Activated naive CD4-positive, alpha-beta T cell (primary cell): ENCODE data around the gene TGFBI.

Experiments used
- DNase-seq, 4 experiments: peaks; one replicate each; lab custom pipeline; 2025; lab: John Stamatoyannopoulos, UW

TGFBI gene

DNA sequence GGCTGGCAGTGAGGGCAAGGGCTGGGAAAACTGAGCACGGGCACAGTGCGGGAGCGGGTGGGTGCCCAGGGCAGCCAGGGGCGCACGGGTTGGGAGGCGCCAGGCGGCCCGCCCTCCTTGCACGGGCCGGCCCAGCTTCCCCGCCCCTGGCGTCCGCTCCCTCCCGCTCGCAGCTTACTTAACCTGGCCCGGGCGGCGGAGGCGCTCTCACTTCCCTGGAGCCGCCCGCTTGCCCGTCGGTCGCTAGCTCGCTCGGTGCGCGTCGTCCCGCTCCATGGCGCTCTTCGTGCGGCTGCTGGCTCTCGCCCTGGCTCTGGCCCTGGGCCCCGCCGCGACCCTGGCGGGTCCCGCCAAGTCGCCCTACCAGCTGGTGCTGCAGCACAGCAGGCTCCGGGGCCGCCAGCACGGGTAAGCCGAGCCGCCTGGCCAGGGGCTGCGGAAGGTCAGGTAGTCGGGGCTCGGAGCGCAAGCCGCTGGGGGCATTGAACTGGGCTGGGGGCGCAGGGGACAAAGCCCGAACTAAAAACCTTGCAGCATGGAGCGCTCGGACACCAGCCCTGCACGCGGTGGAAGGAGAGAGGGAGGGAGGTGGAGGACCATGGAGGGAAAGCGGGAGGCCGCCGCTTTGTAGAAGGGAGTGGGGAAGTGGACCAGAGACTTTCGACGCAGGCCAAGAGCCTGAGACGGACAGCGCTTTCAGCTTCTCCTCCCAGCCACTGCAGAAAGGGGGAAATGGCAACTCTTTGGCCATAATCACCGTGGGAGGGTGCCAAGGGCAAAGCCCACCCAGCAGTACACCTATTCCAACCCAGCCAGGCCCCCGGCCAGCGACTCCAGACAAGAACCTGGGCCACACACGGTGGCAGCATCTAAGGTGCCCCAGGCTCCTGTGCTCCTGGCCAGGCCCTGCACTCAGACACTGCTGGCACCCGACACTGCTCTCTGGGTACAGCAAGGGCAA, at the start of gene TGFBI:
TGFBI (plus strand) TSS at position 207 of the 961 bp plus-strand sequence; CDS start at position 275, 68 bp downstream.
- no peak for DNase-seq

DNA sequence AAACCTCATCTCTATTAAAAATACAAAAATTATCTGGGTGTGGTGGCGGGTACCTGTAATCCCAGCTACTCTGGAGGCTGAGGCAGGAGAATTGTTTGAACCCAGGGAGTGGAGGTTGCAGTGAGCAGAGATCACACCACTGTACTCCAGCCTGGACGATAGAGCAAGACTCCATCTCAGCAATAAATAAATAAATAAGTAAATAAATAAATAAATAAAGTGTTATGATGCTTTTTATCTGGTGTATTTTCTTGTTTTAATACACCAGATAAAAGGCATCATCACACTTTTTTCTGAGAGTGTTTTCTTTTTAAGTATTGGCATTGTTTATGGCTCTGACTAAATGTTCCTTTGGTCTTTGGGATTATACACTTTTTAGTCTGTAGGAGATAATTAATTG, 49.8 kb upstream of the TGFBI start:
- no peak for DNase-seq

DNA sequence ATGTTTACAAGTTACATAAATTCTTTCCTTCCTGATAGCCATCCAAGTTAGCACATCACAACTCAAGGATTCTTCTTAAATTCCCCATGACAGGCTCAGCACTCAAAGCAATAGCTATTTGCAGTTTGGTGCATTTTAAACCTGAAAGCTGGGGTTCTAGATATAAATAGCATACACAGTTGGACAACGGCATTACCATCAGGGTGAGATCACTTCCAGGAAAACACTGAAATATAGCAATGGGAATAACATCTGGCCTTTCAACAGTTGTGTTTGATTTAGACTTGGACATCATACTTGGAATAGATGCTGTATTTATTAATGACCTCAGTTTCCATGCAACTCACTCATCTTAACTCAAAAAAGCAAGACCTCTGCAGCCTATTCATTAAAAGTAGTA, 49.3 kb upstream of the TGFBI start:
- DNase-seq, result no peak

DNA sequence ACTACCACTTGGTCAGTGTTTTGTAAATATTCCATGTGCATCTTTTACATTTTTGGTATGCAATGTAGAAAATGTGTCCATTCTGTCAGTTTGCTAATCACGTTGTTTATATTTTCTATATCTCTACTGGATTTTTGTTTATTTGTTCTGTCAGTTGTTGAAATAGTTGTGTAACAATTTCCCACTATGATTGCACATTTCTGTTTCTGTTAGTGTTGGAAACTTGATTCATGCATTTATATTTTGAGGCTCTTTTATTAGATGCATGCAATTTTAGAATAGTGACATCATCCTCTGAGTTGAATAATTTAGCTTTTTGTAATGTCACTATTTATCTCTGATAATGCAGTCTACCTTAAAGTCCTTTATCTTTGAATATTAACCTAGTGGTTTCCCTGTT, 48.2 kb upstream of the TGFBI start:
- no peak for DNase-seq

DNA sequence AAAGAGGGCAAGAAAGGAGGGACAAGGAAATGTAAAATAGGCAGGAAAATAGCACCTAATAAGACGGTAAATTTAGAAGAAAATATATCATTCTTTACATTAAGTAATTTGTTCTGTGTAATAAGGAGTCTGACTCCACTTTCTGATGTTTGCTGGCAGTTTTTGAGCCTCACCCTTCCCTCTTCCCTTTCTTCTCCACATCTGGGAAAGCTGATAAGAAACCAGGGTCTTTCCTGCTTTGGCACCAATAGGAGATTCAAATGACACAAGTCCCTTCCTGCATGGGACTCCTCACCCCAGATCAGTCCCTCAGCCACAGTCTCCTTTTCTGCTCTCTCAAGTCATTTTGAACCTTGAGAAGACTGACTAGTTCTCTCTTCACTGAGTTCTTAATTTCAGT, 42.8 kb upstream of the TGFBI start:
- DNase-seq, result no peak

DNA sequence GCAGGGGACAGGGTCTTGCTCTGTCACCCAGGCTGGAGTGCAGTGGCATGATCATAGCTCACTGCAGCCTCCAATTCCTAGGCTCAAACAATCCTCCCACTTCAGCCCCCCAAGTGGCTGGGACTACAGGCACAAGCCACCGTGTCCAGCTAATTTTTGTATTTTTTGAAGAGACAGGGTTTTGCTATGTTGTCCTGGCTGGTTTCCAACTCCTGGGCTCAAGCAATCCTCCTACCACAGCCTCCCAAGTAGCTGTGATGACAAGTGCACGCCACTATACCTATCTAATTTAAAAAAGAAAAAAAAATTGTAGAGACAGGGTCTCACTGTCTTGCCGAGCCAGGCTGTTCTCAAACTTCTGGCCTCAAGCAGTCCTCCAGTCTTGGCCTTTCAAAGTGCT, 42.4 kb upstream of the TGFBI start:
- no peak for DNase-seq

DNA sequence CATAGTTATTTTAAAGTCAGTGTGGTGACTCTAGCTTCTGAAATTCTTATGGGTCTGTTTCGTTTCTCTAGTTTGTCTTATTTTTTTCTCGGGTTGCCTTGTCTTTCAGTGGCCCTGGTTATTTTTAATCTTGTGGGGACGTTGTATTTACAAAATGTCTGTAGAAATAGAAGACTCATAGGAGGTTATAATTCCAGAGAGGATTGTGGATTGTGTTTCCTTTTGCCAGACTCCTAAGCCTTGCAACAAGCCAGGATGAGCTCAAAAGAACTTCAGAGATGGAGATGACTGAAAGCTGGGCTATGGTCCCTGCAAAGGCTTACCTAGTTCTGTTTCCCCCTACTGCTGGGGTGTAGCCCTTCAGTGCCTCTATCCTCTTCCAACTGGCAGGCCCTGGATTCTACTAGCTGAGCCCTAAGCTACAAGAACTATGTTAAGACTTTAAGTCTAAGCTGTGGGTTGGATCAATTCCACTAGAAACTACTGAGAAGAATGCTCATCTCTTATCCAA, 41.8 kb upstream of the TGFBI start:
- no peak for DNase-seq

DNA sequence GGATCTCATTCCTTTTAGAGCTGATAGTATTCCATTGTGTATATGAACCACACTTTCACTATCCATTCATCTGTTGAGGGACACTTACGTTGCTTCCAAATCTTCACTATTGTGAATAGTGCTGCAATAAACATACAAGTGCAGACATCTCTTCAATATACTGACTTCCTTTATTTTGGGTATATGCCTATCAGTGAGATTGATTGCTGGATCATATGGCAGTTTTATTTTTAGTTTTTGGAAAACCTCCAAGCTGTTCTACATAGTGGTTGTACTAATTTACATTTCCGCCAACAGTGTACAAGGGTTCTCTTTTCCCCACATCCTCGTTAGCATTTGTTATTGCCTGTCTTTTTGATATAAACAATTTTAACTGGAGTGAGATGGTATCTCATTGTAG, 40.2 kb upstream of the TGFBI start:
- DNase-seq, result no peak

DNA sequence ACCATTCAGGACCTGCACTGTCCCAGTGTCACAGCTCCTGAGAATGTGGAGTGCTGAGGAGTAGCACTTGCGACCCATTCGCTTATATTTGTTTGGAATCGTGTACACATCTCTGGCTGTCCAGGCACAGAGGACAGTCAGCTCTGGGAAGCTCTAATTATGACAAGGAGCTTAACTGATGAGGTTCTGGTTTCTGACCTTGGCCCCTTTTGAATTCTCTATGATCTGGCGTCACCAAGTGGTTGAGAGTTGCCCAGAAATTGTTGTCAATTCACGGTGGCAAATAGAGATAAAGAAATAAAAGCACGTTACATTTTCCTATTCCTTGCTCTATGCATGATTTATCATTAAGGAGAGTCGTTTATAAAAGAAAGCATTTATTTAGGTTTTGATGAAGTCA, 39.1 kb upstream of the TGFBI start:
- DNase-seq, result no peak

DNA sequence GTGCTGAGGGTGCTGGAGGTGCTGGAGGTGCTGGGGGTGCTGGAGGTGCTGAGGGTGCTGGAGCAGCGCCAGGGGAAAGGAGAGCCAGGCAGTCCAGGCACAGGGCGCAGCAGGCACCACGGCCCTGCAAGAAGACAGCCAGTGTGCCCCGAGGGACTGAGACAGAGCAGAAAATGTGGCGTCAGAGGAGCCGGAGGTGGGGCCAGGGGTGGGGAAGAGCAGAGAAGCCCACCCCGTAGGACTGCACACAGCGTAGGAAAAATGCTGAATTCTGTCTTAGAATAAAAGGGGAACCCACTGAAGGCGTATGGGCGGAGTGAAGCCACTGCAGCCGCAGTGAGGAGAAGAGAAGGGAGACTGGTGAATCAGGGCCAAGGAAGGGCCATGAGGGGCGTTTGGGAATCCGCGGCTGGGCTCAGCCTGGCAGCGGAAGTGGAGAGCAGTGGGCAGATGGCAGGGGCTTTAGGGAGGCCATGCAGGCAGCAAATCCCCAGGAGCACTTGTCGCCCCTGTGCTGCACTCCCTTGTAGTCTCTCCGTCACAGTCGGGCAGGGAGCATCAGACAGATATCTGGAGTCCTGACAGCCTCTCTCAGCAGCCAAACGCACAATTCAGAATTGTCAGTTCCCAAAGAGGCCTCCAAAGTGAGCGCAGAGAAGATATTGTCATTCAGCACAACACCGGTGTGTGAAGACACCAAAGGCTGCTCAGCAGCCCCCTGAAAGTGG, 38.1 kb upstream of the TGFBI start:
- no peak for DNase-seq

DNA sequence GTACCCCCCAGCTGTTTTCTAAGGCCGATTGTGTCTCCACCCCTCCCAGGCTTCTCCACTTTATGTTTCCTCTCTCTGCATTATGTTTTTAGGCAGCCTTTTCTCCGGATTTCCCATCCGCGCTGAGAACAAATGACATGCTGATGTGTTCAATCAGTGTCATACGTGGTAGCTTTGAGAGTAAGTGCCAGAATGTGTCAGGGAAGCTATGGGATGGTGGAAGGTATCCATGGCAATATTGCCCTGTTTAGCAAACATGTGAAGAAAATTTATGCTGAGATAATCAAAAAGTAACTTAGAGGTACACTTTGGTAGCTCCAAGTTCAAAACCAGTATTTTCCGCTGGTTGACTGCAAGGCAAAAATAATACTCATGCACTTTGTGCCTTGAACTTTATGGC, 37.4 kb upstream of the TGFBI start:
- no peak for DNase-seq

DNA sequence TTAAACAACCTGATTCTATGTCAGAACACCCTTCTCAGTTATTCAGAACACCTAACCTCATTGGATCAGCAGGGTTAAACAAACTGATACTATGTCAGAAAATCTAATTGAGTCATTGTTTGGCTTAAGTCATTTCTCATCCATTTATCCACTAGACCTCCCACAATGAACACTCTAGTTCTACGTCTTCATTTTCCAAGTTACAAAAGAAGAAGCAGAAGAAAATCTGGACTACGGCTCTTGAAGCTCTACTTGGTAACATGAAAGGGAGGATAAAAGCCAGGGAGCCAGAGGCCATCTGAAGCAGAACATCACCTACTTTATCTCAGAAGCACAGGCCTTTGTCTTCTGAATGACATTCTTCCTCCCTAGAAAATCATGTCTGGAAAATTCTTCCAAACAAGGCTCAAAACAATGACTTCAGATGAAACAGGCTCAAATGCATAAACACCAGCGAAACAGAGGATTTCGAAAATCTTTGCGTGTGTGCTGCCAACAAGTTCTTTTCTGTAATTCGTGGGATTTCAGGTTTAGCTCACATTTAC, 35.4 kb upstream of the TGFBI start:
- DNase-seq, result no peak

DNA sequence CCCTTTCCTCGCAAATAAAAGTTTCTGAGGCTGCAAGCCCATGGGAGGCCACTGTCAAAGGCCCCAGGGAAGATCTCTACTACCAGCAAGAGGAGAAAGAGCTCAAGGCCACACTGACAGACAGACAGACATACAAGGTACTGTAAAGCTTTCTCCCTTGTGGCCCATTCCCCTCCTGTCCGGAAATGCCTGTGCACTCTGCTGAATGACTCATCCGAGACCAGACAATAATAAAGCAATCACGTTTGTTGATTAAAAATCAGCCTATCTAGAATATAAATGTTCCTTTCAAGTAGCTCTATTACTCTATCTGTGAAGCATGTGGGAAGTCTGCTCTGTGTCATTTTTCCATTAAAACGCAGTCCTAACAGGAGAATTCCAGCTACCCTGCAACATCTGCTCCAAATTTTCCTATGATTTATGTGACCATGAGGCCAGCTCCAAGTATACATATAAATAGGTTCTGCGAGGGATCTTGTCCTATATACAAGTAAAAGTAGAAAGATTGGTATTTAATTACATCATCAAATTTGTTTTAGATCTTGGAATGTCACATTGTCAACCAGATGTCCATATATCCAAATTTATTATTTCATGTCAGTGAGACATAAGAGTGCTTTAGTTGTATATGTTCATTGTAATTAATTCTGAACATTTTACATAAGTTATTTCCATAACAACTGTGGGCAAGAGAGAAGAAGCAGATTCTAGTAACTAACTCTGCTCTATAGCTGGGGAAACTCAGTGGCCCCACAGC, 34.7 kb upstream of the TGFBI start:
- DNase-seq, result no peak

DNA sequence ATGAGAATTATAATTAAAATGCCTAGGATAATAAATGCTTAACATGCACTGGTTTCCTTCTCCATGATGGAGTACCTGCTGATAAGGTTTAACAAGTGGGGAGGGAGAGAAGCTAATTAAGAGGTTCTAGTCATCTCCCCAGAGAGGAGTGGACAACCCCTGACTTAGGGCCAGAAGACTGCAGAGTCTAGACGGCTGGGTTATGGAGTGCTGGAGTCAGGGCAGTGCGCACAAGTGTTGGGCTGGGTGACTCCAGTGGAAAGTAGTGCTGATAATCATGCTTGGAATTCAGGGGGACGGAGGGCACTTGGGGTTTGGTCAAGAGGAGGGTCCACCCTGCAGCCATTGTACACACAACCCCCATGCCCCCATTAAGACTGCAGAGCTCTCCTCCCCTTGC, 32.8 kb upstream of the TGFBI start:
- DNase-seq, result no peak

DNA sequence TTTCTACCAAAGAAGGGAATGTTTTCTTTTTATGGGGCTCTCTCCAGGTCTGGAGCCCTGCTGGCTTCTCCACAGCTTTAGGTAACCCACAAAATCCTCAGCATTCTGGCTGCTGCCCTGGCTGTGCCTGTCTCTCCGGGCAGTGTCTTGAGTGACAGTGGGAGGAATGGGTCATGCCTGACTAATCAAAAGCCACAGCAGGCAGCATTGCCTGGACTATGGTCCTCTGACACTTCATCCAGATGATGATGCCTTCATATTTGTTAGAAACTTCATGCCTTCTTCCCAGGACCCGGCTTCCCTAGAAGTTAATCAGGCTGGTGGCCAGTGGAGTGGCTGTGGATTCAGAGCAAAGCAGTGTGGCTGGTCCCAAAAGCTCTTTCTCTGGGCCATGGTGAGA, 32.2 kb upstream of the TGFBI start:
- no peak for DNase-seq

DNA sequence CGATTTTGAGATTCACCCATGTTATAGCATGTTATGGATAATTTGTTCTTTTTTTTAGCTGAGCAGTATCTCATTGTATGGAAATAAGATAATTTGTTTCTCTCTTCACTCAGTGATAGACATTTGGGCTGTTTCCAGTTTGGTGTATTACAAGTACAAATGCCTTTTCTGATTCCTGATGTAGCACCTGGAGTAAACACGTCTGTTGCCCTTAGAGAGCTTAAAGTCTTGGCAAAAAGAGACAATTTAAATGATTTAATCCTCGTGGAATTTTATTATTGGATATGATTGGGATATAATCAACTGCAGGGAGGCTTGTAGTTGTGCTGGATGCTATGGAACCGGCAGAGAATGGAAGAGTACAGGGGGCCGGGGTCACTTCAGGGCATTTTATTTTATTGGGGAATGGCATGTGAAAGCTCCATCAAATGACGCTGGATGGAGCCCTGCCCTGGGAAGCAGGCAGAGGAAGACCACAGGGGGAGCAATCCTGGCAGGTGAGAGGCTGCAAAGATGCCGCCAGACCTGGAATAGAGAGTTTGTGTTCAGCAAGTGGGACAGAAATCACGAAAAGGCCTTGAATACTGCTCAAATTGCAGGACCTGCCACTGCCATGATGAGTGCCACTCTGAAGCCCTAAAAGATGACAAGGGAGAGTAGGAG, 31.0 kb upstream of the TGFBI start:
- DNase-seq, result no peak

DNA sequence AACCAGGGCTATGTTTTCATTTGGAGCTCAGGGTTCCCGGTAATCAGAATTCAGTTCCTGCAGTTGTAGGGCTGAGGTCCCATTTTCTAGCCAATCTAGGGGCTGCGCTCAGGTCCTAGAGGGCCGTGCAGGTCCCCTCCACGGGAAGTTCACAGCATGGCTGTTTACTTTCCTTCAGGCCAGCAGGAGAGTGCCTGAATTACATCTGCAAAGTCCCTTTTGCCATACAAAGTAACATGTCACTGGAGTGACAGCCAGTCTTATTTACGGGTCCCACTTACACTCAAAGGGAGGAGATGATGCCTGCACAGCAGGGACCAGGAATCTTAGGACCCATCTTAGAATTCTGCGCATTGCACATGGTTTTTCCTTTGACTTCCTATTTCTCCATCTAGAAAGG, 29.9 kb upstream of the TGFBI start:
- DNase-seq, result no peak

DNA sequence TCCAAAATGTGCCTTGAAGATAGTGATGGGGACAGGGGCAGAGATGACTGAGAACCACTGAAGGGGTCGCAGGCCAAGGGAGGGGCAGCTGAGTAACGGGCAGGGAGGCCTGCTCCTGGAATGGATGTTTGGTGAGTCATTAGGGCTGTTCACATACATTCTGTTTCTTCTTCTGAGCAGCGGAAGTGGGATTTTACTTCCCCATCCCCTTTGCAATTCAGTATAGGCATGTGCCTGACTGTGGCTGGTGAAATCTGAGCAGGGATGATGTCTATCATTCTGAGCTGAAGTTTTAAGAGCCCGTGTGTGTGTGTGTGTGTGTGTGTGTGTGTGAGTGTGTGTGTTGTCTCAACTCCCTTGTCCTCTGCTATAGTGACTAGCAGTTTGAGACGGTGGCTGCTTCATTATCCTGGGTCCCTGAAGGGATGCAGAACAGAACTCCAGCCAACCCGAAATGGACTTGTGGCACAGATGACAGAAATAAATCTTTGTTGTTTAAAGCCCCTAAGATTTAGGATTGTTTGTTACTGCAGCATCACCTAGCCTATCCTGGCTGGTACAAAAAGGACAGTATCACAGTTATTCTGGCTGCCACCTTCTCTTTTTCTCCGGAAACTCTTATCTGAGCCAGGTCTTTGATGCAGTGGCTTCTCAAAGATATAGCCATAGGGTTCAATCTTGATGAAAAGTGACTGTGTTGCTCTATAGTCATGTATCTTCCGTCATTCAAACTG, 29.2 kb upstream of the TGFBI start:
- DNase-seq, result no peak

DNA sequence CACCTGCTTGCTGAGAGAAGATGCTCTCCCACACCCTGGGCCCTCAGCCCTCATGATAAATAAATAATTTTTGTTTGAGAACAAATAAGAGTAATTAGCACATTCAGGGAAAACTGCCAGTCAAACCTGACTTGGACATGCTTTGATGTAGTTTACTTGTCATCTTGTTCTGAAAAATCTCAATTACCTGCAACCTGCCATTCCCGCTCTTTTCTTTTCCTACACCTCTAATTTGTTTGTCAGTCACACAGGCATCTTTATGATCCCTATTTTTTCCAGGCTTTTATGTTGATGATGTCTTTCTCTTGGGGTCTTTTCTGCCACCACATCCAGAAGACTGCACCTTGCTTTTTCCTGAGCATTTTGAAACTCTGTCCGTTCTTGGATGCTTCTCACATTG, 28.6 kb upstream of the TGFBI start:
- DNase-seq, result no peak

DNA sequence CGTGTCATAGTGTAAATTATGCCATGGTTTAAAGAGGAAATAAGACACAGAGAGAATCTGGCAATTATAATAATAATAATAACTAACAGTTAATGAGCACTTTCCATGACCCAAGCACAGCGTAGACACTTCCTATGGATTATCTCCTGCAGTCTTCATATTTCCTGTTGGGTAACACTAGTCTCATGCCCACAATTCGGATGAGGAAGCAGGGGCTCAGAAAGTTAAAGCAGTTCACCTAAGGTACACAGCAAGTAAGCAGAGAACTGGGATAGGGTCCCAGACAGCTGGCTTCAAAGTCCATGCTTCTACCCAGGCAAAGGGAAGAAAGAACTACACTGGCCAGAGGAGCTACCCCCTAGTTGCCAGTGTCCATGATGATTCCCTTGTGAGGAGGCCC, 27.9 kb upstream of the TGFBI start:
- no peak for DNase-seq

DNA sequence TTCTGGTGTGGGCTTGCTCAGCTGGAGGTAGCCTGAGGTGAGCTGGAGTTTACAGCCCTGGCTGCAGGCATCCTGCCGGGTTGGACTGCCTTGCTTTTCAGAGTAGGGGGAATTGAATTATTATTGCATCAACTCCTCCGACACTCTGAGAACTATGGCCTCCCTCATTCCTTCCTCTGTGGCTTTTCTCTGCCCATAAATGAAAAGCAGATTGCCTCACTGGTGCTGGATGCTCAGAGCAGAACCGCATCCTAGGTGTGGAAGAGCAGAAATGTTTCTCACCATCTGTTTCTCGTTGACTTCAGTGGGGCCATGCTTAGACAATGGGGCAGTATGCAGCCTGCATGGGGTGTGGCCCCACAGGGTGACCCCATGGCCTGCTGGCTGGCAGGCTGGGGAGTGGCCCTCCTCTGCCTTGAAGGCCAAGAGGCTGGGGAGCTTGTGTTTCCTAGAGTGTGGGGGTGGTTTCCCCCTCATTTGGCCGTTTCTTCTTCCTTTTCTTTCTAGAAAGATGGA, 27.3 kb upstream of the TGFBI start:
- DNase-seq, result no peak
